NCI-H524 treated with DMSO at 0.1 percent for 48 hours (cell line): ENCODE data around the gene SORBS1.
"Not testable (repeated sequence)": the region's sequence is repeated elsewhere in the genome, so short reads cannot be mapped to it uniquely, and the experiment has no call there.

Experiments used
- DNase-seq: peaks from one replicate; lab custom pipeline; 2025; lab: John Stamatoyannopoulos, UW

Gene SORBS1

DNA sequence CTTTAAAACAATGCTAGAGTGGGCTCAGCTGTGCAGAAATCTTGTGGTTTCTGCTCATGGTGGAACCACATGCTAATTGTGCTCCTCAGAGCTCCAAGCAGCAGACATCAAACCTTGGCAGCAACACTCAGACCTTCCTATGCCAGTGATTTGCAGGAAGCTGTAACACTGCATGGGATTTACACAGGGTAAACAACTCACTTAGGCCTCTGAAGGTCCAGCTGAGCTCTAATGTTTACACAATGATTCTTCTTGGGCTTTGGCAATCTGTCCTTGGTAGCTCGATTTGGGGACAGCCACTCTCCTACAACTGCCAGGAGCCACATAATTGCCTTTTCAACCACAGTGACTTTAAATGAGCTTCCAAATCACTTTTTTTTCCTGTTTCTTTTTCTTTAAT lies 172.6 kb downstream of the SORBS1 start:
- DNase-seq: no peak

DNA sequence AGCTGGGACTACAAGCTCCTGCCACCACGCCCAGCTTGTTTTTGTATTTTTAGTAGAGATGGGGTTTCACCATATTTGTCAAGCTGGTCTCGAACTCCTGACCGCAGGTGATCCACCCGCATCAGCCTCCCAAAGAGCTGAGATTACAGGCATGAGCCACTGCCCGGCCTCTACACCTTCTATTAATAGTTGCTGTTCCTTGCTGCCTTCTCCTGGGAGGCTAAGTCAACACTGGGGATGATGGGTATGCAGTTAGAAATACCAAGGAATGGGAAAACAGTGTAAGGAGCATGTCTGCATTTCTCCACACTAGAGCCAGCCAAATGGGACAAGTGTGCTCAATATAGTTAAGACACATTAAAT lies 173.1 kb downstream of the SORBS1 start:
- DNase-seq: no peak

DNA sequence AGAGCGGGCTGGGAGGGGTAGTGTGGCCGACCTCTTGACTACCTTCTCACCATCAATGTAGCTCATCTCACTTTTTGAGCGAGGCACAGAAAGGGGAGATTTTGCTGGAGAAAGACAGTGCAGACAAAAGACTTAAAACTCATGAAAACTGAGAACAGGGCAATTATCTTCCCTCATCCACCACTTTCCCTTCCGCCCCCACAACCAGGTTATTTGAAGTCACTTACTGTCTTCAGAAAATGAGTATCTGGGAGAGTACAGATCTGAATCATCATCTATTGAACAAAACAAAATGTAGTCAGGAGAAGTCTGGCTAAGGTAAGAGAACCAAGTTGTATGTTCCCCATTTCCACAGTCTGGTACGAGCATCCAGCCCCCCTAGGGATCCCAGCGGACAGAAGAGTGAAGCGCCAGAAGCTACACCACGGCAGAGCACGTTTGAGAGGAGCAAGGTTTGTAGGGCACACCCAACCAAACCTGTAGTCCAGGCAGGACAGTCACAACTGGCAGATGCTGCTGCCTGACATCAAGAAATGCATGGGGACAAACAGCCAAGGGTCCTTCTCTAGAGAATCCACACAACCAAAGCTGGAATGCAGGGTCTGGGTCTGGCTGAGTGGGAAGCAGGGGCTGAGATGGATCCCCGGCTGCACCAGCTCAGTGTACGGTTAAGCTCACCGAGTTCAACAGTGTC lies 177.0 kb downstream of the SORBS1 start:
- no peak for DNase-seq

DNA sequence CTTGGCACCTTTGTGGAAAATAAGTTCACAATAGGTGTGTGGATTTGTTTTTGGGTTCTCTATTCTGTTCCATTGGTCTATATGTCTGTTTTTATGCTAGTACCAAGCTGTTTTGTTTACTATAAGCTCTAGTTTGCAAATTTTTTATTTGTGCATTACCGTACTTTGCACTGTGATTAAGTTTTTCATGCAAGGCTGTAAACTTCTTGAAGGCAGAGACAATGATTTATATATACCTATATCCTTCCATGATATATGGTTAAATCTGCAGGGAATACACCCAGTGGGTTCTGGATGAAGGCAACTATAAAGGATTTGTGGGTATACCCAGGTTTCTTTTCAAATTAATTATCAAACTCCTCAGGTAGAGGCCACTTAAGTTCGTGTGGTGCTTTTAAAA lies 178.6 kb downstream of the SORBS1 start:
- DNase-seq: no peak

DNA sequence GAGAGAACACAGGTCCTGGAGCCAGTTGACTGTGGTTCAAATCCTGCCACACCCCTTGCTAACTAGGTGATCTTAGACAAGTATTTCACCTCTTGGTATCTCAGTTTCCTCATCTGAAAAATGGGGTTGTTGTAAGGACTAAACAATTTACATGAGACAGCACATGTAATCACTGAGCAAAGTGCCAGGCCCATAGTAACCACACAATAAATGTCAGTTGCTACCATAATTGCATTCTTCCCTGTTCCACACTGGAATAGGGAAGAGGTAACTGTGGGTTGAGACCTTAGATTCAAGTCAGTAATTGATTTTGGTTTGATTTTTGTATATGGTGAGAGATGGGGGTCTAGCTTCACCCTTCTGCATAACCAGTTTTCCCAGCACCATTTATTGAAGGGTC lies 179.0 kb downstream of the SORBS1 start:
- DNase-seq: no peak

DNA sequence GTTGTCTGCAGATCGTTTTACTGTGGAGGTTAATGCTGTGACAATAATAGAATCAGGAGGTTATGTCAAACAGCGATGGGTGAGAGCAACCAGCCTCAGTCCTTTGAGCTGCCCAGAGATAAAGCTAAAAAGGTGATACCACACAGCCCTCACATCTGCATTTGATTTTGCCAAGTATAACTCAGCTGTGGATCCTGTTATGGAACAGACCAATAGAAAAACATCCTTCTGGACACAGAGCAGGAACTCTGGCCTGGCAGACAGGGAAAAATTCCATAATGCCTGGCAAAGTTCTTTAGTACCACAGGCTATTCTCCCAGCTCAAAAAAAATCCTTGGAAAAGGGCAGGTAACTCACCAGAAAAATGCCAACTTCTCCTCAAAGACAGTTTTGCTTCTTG lies 183.2 kb downstream of the SORBS1 start:
- no peak for DNase-seq

DNA sequence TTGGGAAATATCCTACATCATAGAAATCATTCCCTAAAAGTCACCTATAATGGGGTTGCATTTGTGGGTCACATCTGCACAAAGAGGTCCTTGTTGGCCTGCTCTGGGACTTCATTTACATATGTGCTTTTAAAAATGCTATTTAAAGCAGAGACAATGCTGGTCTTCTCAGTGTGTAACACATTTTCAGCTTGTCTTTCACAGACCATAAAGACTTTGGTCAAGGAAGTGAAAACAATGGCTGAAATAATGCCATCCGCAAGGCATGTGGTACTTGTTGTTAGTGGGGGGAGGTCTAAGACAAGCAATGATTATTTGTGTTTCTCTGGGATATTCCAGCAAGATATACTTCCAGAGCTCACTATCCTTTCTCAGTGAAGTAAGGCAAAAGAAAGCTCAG lies 185.8 kb downstream of the SORBS1 start:
- no peak for DNase-seq

DNA sequence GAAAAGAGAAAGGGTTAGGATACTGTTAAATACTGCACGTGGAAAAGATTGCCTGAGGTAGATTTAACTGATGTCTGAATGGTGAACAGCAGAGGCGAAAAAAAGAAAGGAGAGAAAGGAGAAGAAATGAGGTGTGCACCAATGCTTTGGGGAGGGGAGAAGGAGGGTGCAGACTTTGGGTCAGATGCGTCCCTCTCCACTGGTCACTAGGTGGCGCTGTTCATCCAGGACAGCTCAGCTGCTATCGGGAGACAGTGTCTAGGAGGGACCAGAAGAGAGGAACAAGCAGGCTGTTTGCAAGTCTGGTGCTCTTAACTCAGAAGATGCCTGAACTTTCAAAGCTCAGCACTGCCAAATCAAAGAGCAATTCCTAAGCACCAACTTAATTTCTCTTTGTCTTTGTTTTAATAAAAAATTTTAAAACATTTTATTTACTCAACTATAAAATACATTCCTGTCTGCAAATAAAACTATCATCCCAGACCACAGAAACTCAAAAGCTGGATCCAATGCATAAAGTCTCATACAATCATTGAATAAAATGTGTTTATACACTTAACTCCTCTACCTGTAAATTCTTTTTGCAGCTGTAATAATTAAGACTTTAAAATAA lies 186.5 kb downstream of the SORBS1 start:
- no peak for DNase-seq

DNA sequence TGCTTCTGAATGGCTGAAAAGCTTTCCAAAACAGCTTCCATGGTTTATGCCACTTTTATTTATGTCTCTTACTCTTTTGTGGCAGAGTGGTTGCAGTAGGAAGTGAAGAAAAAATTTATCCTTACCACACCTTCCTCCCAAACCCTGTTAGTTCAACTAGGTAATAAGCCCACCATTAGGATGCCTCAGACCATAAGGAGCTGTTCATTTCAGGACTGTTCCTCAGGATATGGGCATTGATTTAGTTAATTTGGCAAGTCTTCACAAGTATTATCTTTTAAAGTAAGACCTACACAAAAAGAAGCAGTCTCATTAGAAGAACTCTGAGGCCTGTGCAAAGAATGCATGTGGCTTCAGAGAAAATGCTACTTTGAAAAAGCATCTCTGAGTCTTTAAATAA lies 187.5 kb downstream of the SORBS1 start:
- no peak for DNase-seq

DNA sequence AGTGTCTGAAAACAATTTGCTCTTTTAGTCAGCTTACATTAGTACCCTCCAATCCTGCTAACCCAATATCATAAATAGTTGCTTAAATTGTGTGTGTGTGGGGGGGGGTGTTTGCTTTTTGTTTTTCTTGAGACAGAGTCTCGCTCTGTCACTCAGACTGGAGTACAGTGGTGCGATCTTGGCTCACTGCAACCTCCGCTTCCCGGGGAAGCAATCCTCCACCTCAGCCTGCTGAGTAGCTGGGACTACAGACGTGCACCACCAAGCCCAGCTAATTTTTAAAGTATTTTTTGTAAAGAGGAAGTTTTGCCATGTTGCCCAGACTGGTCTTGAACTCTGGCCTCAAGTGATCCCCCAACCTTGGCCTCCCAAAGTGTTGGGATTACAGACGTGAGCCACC lies 196.8 kb downstream of the SORBS1 start:
- DNase-seq: no peak

DNA sequence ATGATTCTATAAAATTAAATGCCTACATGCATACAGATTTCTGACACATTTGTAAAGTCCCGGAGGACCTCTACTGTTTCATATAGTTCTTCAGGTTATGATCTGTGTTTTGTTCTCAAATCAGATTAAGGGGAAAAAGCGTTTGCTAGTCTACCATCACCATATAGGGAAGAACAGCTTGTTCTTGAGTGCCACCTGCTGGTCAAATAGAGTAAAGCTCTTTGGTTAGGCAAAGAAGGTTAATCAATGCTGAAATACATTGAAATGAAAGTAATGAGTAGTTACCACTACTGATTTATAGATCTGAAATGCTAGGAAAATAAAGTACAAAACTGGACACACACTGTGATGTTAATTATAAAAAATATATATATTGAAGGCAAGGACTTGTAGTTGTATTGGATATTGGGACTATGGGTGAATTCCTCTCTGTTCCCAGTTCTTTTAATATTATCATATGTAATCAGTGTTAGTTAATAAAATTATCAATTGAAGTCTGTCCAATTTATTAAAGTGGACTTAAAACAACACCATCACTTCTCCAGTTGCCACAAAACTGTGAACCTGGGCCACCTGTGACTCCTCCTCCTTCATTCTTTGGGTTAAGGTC lies 197.8 kb downstream of the SORBS1 start:
- no peak for DNase-seq

DNA sequence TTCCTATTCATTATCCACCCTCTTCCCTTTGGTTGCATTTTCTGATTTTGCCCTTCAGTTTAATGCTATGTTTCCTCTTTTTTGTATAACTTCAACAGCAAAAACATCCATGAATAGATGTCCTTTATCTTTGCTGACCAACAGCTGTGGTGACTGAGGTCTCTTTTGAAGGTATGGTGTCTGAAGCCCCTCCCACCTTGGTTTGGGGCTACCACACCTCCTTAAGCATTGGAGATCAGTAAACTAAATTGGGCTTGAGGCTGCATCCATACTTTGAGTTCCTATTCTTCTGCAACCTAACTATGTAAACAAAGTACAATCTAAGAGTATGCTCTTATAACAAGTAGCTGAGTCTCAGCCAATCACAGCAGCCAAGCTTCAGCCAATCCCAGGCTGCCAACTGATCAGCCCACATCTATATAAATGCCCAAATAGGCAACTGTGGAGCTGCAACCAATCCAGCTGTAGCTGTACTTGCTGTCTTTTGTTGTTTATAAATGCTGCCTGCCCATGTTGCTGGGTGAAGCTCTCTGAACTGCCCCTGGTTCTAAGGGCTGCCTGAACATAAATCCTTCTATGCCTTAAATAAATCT lies 201.0 kb downstream of the SORBS1 start:
- no peak for DNase-seq

DNA sequence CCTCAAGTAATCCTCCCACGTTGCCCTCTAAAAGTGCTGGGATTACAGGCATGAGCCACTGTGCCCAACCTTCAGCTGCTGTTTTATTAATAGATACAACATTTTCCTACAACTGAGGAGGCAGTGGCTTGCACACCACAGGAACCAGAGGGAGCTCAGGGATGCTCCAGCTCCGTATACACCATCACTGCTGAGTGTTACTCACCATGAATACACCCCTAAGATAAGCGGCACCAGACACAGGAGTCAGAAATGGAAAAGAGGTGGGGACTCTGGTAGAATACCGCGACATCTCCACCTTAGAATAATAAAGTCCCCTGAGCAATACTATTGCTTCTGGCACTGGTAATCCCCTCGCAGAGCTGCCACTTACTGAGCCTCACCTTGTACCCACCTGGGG lies 201.7 kb downstream of the SORBS1 start:
- DNase-seq: no peak

DNA sequence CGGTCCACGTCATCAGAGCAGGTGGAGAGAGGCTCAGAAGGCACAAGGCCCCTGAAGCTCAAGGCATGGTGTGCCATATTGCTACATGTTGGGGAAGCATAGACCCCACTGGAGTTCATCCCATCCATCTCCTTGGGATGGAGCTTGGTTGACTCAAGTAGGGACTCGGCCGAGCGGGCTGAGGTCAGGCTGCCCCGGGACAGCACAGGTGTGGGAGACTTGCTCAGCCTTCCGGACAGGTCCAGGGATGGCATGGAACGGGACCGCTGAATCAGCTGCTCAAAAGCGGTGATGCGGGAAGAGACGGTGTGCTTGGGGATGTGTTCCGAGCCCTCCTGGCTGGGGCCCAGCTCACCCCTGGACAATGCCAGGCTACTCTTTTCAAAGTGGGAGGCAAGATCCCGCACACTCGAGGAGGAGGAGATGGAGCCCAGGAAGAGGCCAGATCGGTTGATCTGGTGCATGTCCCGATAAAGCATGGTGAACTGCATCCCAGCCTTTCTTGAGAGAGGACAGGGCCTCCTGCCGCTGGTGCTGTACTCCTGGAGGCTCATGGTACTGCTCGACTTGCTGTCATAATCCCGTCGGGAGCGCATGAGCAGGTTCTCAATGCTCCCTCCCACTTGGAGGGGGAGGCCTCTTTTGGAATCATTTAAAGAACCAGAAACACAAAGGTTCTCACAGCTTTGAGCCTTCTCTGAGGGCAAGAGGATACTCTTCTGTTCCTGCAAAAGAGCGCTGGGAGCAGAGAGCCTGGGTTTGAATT lies 204.8 kb downstream of the SORBS1 start:
- no peak for DNase-seq

DNA sequence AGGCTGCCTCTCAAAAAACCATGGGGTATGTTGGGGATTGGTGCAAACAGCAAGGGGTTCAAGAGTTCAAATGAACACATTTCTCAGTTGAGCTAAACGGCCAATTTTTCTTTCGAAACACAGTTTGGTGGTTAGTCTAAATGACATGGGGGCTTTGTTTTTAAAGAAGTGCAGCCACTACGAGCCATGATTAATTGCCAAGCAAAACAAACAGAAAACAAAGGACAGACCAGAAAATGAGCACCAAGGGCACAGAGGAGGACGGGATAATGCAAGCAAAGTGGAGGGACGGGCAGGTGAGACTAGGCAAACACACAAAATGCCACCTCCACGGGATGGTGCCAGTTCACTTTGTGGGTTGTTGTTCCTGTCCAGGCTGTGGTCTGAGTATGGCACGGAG lies 205.9 kb downstream of the SORBS1 start:
- DNase-seq: no peak

DNA sequence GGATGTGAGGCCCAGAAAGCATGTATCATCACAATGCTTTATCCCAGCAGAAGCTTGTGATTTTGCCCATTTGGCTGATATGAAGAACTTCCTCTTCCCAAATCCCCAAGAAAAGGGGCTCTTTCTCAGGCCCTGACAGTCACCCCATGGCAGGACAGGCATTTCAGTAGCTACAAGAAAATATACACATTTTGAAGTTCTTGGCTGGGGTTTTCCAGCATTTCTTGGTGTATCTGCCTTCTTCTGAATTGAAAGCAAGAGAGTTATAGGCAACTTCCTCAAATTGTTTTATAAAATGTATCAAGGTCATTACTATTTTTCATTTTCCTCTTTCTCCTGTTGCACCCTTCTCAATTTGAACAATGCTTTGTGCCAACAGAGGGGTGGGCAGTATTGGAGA lies 207.1 kb downstream of the SORBS1 start:
- no peak for DNase-seq

DNA sequence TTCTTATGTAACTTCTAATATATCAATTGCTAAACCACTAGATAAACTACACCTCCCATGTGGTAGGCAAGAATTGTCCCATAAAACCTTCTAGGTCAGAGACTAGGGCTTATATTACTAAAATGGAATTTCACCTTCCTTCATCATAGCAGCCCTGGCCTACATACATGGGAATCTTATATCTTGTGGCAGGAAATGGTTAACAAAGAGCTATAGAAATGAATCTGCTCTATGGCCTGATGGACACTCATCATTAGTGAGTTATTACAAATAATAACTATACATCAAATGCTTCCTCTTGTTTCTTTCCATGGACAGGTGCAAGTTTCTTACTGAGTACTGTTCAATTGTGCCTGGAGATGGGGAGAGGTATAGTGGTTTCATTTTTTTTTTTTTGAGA lies 208.0 kb downstream of the SORBS1 start:
- DNase-seq: no peak

DNA sequence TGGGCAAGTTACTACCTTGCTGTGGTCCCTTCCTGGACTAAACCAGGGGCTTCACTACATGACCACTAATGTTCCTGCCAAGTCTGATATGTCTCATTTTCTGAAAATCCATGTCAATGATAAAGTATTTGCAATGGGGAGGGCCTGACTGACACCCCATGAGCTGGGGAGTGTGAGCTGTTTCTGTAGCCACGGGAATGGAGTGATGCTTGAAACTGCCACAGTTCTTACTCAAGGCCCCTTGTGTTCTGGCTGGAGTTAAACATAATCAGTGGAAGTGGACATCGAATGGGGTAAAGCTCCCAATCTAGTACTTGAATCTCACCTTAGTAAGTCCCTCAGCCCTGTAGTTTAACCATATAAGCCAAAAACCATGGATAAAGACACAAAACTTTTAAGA lies 208.5 kb downstream of the SORBS1 start:
- DNase-seq: no peak

DNA sequence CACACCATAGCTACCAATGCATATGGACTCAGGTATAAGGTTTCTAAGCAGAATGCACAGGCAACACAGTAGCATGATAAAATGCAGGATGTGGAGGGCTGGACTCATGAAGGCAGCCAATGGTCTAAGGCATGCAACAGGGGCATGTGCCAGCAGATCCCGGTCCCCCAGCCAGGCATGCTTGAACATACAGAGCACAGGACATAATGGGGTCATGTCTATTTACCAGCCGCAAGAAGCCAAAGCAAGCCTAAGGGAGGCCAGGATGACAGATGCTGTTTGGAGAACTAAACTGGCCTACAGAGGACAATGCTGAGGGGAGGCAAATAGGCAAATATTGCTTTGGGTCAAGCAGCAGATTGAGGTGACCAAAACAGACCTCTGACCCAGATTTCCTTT lies 210.3 kb downstream of the SORBS1 start:
- no peak for DNase-seq

DNA sequence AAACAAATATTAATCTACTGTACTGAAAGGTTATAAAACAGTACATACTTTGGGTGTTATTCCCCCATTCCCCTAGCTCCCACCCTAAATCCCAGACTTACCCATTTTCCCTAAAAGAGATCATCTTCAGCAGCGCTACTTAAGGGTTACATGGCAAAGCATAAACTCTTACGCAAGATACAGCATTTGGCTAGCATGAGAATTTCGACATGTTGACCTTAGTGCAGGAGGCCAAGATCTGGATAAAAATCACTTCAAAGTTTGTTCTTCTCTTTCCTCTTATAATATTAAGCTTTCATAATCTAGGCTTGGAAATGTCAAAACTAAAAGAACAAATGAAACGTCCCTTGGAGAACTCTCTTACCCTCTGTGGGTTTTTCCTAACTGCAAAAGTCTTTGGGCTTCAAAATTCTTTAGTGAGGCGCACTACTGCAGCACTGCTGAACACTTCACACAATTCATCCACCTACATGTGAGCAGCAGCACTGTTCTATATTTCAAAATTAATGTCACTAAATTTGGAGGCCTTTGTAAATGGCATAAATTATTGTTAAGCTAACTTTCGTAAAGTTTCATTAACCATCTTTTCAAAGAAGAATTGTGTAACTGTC lies 210.8 kb downstream of the SORBS1 start:
- no peak for DNase-seq

DNA sequence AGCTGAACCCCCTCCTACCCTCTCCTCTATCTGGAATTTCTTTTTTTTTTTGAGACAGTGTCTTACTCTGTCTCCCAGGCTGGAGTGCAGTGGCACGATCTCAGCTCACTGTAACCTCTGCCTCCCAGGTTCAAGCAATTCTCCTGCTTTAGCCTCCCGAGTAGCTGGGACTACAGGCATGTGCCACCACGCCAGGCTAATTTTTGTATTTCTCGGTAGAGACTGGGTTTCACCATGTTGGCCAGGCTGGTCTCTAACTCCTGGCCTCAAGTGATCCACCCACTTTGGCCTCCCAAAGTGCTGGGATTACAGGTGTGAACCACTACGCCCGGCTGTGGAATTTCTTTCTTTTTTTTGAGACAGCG lies 213.8 kb downstream of the SORBS1 start:
- not testable (repeated sequence) for DNase-seq

DNA sequence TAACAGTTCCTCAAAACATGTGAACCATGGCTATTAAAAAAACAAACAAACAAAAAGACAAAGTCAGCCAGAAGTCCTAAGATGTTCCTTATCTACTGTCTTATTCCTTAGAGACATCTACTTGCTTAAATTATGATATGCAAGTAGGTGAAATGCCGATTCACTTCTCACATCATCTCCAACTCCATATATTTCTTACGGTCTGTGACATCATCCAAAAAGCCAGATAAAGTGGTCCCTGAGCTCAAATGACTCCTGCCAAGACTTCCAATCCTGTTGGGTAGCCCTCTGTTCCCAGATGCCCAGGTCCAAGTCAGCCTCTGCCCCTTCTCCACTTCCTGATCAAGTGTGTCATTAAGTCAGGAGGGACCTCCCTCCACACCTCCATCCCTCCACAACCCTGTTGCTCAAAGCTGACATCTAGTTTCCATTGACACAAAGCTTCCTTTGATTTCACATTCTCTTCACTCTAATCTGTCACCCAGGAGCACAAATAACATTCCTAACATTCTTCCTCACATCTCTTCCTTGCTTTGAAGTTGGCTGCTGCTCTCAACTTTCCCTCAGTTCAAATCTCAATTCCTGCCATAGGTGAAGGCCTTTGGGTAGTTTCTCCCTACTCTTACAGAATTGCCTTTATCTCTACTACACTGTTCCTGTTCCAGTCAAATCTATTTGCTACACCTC lies 214.3 kb downstream of the SORBS1 start:
- DNase-seq: no peak
